Progenitor cell of endocrine pancreas (in vitro differentiated cells): ENCODE measurements around the gene ALDH3A2. TPM values are rescaled to one million over a fixed set of nuclear protein-coding genes. Genes with fewer than 3 reads are reported as not detected.

Experiments used
- DNase-seq: peaks from one replicate; pipeline ENCODE4 v3.0.0; 2021; ENCODE audit warnings: low spot score; ENCODE audit not compliant: unreplicated experiment
- H3K27ac Mint-ChIP-seq: 2 replicates; pipeline ENCODE4 v1.8.0; 2021; ENCODE audit warnings: mild to moderate bottlenecking, moderate library complexity, mixed read lengths
- H3K27me3 Mint-ChIP-seq: 2 replicates; pipeline ENCODE4 v1.8.0; 2021; ENCODE audit warnings: mixed read lengths
- H3K36me3 Mint-ChIP-seq: 2 replicates; pipeline ENCODE4 v1.8.0; 2022; ENCODE audit warnings: mixed read lengths; ENCODE audit not compliant: insufficient read depth
- H3K4me1 Mint-ChIP-seq: 2 replicates; pipeline ENCODE4 v1.8.0; 2021; ENCODE audit warnings: low read depth, mixed read lengths
- H3K4me3 Mint-ChIP-seq: 2 replicates; pipeline ENCODE4 v1.8.0; 2021; ENCODE audit warnings: low read depth, mild to moderate bottlenecking, moderate library complexity, mixed read lengths
- H3K9me3 Mint-ChIP-seq: 2 replicates; pipeline ENCODE4 v1.8.0; 2021; ENCODE audit warnings: low read depth, mixed read lengths
- CTCF ChIP-seq: fragments of 200-600 bp; sonication (generic); IDR thresholded peaks from one replicate; pipeline ENCODE4 v1.5.0; 2021; ENCODE audit warnings: antibody characterized with exemption, mild to moderate bottlenecking; ENCODE audit not compliant: unreplicated experiment
- total RNA-seq: library from RNA; stranded (reverse); gene quantifications from 2 replicates; pipeline ENCODE4 v1.2.1, GENCODE V29; 2021

The ALDH3A2 gene
- total RNA-seq, 1 donor from 2014 or later = 127 TPM

- Mint-ChIP-seq H3K4me1 (peaks cover 13% of the 10 kb centered on the region), H3K9me3 (no peaks in the 10 kb centered on the region), H3K36me3 (no peaks in the 10 kb centered on the region), H3K4me3 (no peak overlapping the region), H3K27ac (peak overlapping the region; percentile 64), H3K27me3 (no peaks in the 10 kb centered on the region)
- no peak for DNase-seq
- no peak for TF ChIP-seq CTCF
Observed at GRCh38 chr17:19703828-19704613, 55.5 kb downstream of the ALDH3A2 start.

- Mint-ChIP-seq H3K4me3 (no peak overlapping the region), H3K27me3 (no peaks in the 10 kb centered on the region), H3K27ac (no peak overlapping the region), H3K4me1 (peaks cover 13% of the 10 kb centered on the region), H3K9me3 (no peaks in the 10 kb centered on the region), H3K36me3 (no peaks in the 10 kb centered on the region)
- TF ChIP-seq CTCF = no peak
- DNase-seq = no peak
Observed at GRCh38 chr17:19705201-19705600, 56.6 kb downstream of the ALDH3A2 start.

GRCh38 chr17:19705771-19706770, 57.5 kb downstream of the ALDH3A2 start:
- TF ChIP-seq CTCF = no peak
- Mint-ChIP-seq H3K27ac (no peak overlapping the region), H3K27me3 (no peaks in the 10 kb centered on the region), H3K4me1 (peaks cover 13% of the 10 kb centered on the region), H3K4me3 (no peak overlapping the region), H3K36me3 (no peaks in the 10 kb centered on the region), H3K9me3 (no peaks in the 10 kb centered on the region)
- no peak for DNase-seq

- no peak for DNase-seq
- H3K27ac Mint-ChIP-seq = no peak overlapping the region
- TF ChIP-seq CTCF = no peak
- no peak overlapping the region for H3K4me3 Mint-ChIP-seq
- H3K36me3 Mint-ChIP-seq = no peaks in the 10 kb centered on the region
- H3K9me3 Mint-ChIP-seq = no peaks in the 10 kb centered on the region
- no peaks in the 10 kb centered on the region for H3K27me3 Mint-ChIP-seq
- H3K4me1 Mint-ChIP-seq = peaks cover 13% of the 10 kb centered on the region
Observed at GRCh38 chr17:19706791-19707727, 58.5 kb downstream of the ALDH3A2 start.
